ENCODE measurements around the gene G0S2. TPM values are rescaled to one million over a fixed set of nuclear protein-coding genes. Genes with fewer than 3 reads are reported as not detected.

G0S2 gene
- total and polyA plus RNA-seq, 2 donors = 17.0 to 94.9 TPM

- Histone ChIP-seq H3K36me3 (ENCODE audit: insufficient read depth) (no peaks in the 10 kb centered on the region), H3K27ac (ENCODE audit: low read depth) (no peak overlapping the region), H3K4me1 (ENCODE audit: insufficient read depth) (no peaks in the 10 kb centered on the region), H3K4me3 (ENCODE audit: low read depth, low read length) (no peak overlapping the region)
- no peak for DNase-seq (ENCODE audit: extremely low spot score)
- WGBS = 86% methylated on average over 2 of the region's 2 CpGs
These were observed 29.9 kb downstream of the G0S2 start for GRCh38 chr1:209705033-209705598.

GRCh38 chr1:209706622-209707021, 31.4 kb downstream of the G0S2 start:
- Histone ChIP-seq H3K4me3 (ENCODE audit: low read depth, low read length) (no peak overlapping the region), H3K36me3 (ENCODE audit: insufficient read depth) (no peaks in the 10 kb centered on the region), H3K27ac (ENCODE audit: low read depth) (no peak overlapping the region), H3K4me1 (ENCODE audit: insufficient read depth) (no peaks in the 10 kb centered on the region)
- 99% methylated on average over 3 of the region's 3 CpGs for WGBS
- DNase-seq (ENCODE audit: extremely low spot score) = no peak

DNA sequence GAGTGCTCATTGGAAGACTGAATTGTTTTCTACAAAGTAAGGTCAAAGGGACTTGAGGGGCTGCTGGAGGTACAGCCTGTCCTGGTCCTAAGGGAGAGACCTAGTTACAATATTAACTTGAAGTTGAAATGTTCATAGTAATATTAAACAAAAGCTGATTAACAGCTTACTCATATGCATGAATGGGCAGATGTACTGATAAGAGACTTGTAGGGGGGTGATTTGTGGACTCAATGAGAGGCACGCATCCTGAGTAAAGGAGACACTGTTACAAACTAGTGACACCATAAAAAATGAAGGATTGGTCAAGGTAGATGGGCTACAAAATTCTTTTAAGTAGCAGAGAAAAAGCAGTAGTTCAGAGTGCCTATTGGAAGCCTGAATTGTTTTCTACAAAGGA, 32.1 kb downstream of the G0S2 start:
- Histone ChIP-seq H3K36me3 (ENCODE audit: insufficient read depth) (no peaks in the 10 kb centered on the region), H3K27ac (ENCODE audit: low read depth) (no peak overlapping the region), H3K4me1 (ENCODE audit: insufficient read depth) (no peaks in the 10 kb centered on the region), H3K4me3 (ENCODE audit: low read depth, low read length) (no peak overlapping the region)
- DNase-seq (ENCODE audit: extremely low spot score) = no peak
- 96% methylated on average over 1 of the region's 1 CpG for WGBS

- no peak for DNase-seq (ENCODE audit: extremely low spot score)
- Histone ChIP-seq H3K27ac (ENCODE audit: low read depth) (no peak overlapping the region), H3K36me3 (ENCODE audit: insufficient read depth) (no peaks in the 10 kb centered on the region), H3K4me3 (ENCODE audit: low read depth, low read length) (no peak overlapping the region), H3K4me1 (ENCODE audit: insufficient read depth) (no peaks in the 10 kb centered on the region)
- 72% methylated on average over 4 of the region's 4 CpGs for WGBS
These were observed 33.1 kb downstream of the G0S2 start for GRCh38 chr1:209708297-209708696.

DNA sequence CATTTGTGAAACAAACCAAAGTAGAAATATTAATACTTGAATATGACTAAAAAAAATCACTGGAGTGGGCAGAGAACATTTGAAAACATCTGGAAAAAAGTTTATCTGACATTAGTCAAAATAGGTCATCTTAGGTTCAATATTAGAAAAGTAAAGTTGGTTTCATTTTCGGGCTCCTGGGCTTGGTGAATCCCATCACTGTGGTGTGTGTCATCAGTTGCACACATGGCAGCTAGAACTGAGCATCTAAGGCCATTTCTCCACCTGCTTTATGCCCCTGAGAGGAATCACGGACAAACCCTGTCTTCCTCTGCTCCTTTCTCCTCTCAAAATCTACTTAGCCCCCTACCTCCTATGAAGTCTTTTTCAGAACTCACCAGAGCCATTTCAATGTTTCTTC, 34.9 kb downstream of the G0S2 start:
- Histone ChIP-seq H3K4me3 (ENCODE audit: low read depth, low read length) (no peak overlapping the region), H3K36me3 (ENCODE audit: insufficient read depth) (no peaks in the 10 kb centered on the region), H3K27ac (ENCODE audit: low read depth) (no peak overlapping the region), H3K4me1 (ENCODE audit: insufficient read depth) (no peaks in the 10 kb centered on the region)
- DNase-seq (ENCODE audit: extremely low spot score) = no peak
- 87% methylated on average over 2 of the region's 2 CpGs for WGBS

DNA sequence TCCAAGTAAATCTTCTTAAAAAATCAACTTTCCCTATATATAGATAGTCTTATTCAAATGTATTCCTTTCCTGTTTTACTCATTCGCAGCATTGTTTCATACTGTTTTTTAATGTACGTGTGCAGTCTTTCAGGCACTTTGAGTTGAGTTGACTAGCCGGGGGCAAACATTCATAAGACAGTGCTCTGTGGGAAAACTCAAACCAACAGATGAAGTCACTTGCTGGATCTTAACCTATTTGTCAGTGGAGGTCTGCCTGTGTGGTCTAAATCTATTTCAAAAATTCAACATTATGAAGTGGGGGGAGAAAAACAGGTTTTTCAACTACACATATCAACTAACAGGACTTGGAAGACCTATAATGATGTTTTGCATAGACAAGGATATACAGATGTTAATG, 35.6 kb downstream of the G0S2 start:
- H3K36me3 ChIP-seq (ENCODE audit: insufficient read depth) = no peaks in the 10 kb centered on the region
- no peak overlapping the region for H3K4me3 ChIP-seq (ENCODE audit: low read depth, low read length)
- no peaks in the 10 kb centered on the region for H3K4me1 ChIP-seq (ENCODE audit: insufficient read depth)
- DNase-seq (ENCODE audit: extremely low spot score) = no peak
- 94% methylated on average over 3 of the region's 3 CpGs for WGBS
- no peak overlapping the region for H3K27ac ChIP-seq (ENCODE audit: low read depth)

GRCh38 chr1:209714338-209714737, 39.1 kb downstream of the G0S2 start:
- no peak for DNase-seq (ENCODE audit: extremely low spot score)
- Histone ChIP-seq H3K4me3 (ENCODE audit: low read depth, low read length) (no peak overlapping the region), H3K27ac (ENCODE audit: low read depth) (no peak overlapping the region), H3K4me1 (ENCODE audit: insufficient read depth) (no peaks in the 10 kb centered on the region), H3K36me3 (ENCODE audit: insufficient read depth) (no peaks in the 10 kb centered on the region)
- WGBS = 85% methylated on average over 2 of the region's 2 CpGs

GRCh38 chr1:209715314-209715713, 40.1 kb downstream of the G0S2 start:
- no peak overlapping the region for H3K27ac ChIP-seq (ENCODE audit: low read depth)
- H3K4me3 ChIP-seq (ENCODE audit: low read depth, low read length) = no peak overlapping the region
- no peaks in the 10 kb centered on the region for H3K4me1 ChIP-seq (ENCODE audit: insufficient read depth)
- DNase-seq (ENCODE audit: extremely low spot score) = no peak
- no peaks in the 10 kb centered on the region for H3K36me3 ChIP-seq (ENCODE audit: insufficient read depth)

DNA sequence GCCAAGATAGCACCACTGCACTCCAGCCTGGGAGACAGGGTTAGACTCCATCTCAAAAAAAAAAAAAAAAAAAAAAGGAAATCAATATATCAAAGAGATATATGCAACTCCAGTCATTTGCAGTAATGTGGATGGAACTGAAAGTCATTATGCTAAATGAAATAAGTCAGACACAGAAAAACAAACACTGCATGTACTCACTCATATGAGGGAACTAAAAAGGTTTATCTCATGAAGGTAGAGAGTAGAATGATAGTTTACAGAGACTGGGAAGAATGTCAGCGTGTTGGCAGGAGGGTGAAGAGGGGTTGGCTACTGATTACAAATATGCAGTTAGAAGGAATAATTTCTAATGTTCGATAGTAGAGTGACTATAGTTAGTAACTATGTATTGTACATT, 42.6 kb downstream of the G0S2 start:
- no peak for DNase-seq (ENCODE audit: extremely low spot score)
- no peak overlapping the region for H3K27ac ChIP-seq (ENCODE audit: low read depth)
- no peak overlapping the region for H3K4me3 ChIP-seq (ENCODE audit: low read depth, low read length)
- no peaks in the 10 kb centered on the region for H3K36me3 ChIP-seq (ENCODE audit: insufficient read depth)
- no peaks in the 10 kb centered on the region for H3K4me1 ChIP-seq (ENCODE audit: insufficient read depth)
- 72% methylated on average over 2 of the region's 2 CpGs for WGBS

GRCh38 chr1:209720326-209720725, 45.1 kb downstream of the G0S2 start:
- H3K27ac ChIP-seq (ENCODE audit: low read depth) = no peak overlapping the region
- WGBS = 80% methylated on average over 4 of the region's 4 CpGs

DNA sequence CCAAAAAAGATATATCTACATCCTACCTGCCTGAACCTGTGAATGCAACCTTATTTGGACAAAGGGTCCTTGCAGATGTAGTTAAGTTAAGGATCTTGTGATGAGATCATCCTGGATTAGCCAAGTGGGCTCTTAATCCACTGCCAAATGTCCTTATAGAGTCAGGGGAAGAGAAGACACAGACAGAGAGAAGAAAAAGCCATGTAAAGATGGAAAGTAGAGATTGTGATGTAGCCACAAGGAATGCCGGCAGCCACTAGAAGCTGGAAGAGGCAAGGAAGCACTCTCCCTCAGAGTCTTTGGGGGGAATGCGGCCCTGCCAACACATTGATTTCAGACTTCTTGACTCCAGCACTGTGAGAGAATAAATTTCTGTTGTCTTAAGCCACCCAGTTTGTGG, 45.6 kb downstream of the G0S2 start:
- H3K4me3 ChIP-seq (ENCODE audit: low read depth, low read length) = no peak overlapping the region
- H3K4me1 ChIP-seq (ENCODE audit: insufficient read depth) = no peaks in the 10 kb centered on the region
- no peak for DNase-seq (ENCODE audit: extremely low spot score)
- H3K27ac ChIP-seq (ENCODE audit: low read depth) = no peak overlapping the region
- 58% methylated on average over 2 of the region's 2 CpGs for WGBS
- H3K36me3 ChIP-seq (ENCODE audit: insufficient read depth) = no peaks in the 10 kb centered on the region

More at GRCh38 chr1:209720326-209720725, 45.1 kb downstream of the G0S2 start:
- no peak overlapping the region for H3K4me3 ChIP-seq (ENCODE audit: low read depth, low read length)
- H3K4me1 ChIP-seq (ENCODE audit: insufficient read depth) = no peaks in the 10 kb centered on the region
- DNase-seq (ENCODE audit: extremely low spot score) = no peak
- no peaks in the 10 kb centered on the region for H3K36me3 ChIP-seq (ENCODE audit: insufficient read depth)

DNA sequence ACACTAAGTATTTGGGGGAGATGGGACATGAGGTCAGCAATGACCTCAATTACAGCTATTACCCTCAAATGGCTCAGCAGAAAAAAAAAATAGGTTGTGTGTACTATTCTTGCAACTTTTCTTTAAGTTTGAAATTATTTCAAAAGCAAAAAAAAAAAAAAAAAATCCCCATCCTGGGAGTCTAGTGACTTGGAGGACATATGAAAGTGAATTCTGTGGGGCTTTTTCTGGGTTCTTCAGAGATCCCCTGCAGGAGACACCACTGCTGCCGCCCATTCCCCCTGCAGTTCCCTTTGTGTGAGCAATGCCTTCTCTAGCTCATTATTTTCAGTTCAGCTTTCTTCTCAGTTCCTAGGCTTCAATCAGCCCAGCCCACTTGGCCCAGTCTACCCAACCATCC, 46.1 kb downstream of the G0S2 start:
- no peak overlapping the region for H3K27ac ChIP-seq (ENCODE audit: low read depth)
- H3K36me3 ChIP-seq (ENCODE audit: insufficient read depth) = no peaks in the 10 kb centered on the region
- H3K4me3 ChIP-seq (ENCODE audit: low read depth, low read length) = no peak overlapping the region
- no peaks in the 10 kb centered on the region for H3K4me1 ChIP-seq (ENCODE audit: insufficient read depth)
- no peak for DNase-seq (ENCODE audit: extremely low spot score)
- 96% methylated on average over 1 of the region's 1 CpG for WGBS

DNA sequence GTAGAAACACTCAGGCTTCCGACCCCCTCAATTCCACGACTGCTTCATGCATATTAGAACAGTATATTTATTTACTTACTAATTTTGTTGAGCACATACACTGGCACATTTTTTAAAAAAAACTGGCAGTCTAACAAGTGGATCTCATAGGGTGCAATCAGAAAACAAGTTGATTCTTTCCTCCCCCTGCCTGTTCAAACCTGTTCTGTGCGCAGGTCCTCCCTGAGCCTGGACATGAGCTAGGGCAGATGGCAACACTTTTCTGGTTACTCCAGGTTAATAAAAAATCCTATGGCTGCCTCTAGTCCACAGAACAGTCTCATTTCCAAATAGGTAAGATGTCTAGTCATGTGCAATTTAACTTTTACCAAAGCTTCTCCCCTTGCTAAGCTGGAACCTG, 48.1 kb downstream of the G0S2 start:
- DNase-seq (ENCODE audit: extremely low spot score) = no peak
- WGBS = 89% methylated on average over 3 of the region's 3 CpGs
- Histone ChIP-seq H3K27ac (ENCODE audit: low read depth) (no peak overlapping the region), H3K4me1 (ENCODE audit: insufficient read depth) (no peaks in the 10 kb centered on the region), H3K4me3 (ENCODE audit: low read depth, low read length) (no peak overlapping the region), H3K36me3 (ENCODE audit: insufficient read depth) (no peaks in the 10 kb centered on the region)

- no peaks in the 10 kb centered on the region for H3K36me3 ChIP-seq (ENCODE audit: insufficient read depth)
- H3K27ac ChIP-seq (ENCODE audit: low read depth) = no peak overlapping the region
- 76% methylated on average over 3 of the region's 3 CpGs for WGBS
- no peak overlapping the region for H3K4me3 ChIP-seq (ENCODE audit: low read depth, low read length)
- no peaks in the 10 kb centered on the region for H3K4me1 ChIP-seq (ENCODE audit: insufficient read depth)
- no peak for DNase-seq (ENCODE audit: extremely low spot score)
These were observed 48.8 kb downstream of the G0S2 start for GRCh38 chr1:209723756-209724693.

Data from urinary bladder (tissue), 4 donors.